ENCODE results near the gene TMEM232. TPM values are rescaled to one million over a fixed set of nuclear protein-coding genes. Genes with fewer than 3 reads are reported as not detected.

TMEM232 gene
- total RNA-seq, 4 donors from 2014 or later, result 3.8 to 13.1 (median 4.1) TPM; not detected in 1

DNA sequence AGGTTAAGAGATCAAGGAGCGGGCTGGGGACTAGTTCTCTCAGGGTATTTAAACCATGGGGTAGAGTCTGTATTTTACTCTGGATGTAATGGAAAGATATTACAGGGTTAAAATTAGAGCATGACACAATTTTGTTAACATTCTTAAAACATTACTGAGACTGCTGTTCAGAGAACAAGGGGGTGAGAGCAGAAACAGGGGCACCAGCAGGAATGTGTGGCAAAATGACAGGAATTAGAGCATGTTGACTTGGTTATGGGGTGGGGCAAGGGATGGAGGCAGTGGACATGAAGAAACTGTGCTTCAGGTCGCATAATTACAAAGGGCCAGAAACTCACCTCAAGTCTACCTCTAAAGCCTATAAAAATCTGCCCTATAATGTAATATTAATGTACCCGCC lies 75.0 kb downstream of the TMEM232 start:
- no peak for TF ChIP-seq EP300 (IDR thresholded peaks at IDR 0.05; ENCODE audit: low read depth)
- Histone ChIP-seq H3K4me3 (no peak overlapping the region), H3K27ac (no peak overlapping the region), H3K9me3 (no peaks in the 10 kb centered on the region), H3K27me3 (no peaks in the 10 kb centered on the region), H3K4me1 (no peaks in the 10 kb centered on the region), H3K36me3 (no peaks in the 10 kb centered on the region)
- WGBS, 2 donors (ENCODE audit: low coverage in 1 of 2), result 33 to 39% methylated on average over 3 of the region's 3 CpGs
- in situ Hi-C loops (cut with MboI; ENCODE audit: low pct_ligation_motif_present in 1 of 4, low pct_unique_long_range_greater_than_20kb in 1 of 4, low sequenced_read_pairs in 3 of 4) (no loop called here), intact Hi-C loops (cut with DNase I; ENCODE audit: low total_unique reads) (no loop called here)
- DNase-seq, result no peak

DNA sequence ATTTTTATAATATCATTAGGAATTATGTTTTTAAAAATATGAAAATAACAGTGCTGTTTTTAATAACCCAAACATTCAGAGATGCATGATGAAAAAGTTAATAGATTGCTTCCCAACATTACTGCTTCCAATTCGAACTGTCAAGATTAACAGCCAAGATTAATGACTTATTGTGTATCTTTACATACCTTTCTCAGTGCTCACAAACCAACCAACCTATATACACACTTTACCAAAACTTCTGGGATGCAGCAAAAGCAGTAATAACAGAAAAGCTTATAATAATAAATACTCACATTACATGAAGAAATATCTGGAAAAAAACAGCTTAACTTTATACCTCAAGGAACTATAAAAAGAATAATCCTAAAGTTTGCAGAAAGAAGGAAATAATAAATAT lies 82.1 kb downstream of the TMEM232 start:
- no peak overlapping the region for H3K4me3 ChIP-seq
- H3K27ac ChIP-seq, result no peak overlapping the region
- H3K4me1 ChIP-seq, result no peaks in the 10 kb centered on the region
- TF ChIP-seq POLR2AphosphoS5 (IDR thresholded peaks at IDR 0.05) (no peak), POLR2A (IDR thresholded peaks at IDR 0.05) (no peak), EP300 (IDR thresholded peaks at IDR 0.05; ENCODE audit: low read depth) (no peak)
- TF ChIP-seq, protein P1, sequence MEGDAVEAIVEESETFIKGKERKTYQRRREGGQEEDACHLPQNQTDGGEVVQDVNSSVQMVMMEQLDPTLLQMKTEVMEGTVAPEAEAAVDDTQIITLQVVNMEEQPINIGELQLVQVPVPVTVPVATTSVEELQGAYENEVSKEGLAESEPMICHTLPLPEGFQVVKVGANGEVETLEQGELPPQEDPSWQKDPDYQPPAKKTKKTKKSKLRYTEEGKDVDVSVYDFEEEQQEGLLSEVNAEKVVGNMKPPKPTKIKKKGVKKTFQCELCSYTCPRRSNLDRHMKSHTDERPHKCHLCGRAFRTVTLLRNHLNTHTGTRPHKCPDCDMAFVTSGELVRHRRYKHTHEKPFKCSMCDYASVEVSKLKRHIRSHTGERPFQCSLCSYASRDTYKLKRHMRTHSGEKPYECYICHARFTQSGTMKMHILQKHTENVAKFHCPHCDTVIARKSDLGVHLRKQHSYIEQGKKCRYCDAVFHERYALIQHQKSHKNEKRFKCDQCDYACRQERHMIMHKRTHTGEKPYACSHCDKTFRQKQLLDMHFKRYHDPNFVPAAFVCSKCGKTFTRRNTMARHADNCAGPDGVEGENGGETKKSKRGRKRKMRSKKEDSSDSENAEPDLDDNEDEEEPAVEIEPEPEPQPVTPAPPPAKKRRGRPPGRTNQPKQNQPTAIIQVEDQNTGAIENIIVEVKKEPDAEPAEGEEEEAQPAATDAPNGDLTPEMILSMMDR (IDR thresholded peaks at IDR 0.05), result no peak
- 22 to 40% methylated on average over 1 of the region's 1 CpG for WGBS, 2 donors (ENCODE audit: low coverage in 1 of 2)
- intact Hi-C loops (cut with DNase I; ENCODE audit: low total_unique reads) (no loop called here), in situ Hi-C loops (cut with MboI; ENCODE audit: low pct_ligation_motif_present in 1 of 4, low pct_unique_long_range_greater_than_20kb in 1 of 4, low sequenced_read_pairs in 3 of 4) (no loop called here)
- H3K9me3 ChIP-seq, result peaks cover 0 to 3% of the 10 kb centered on the region in 2 donors
- no peak for DNase-seq
- H3K36me3 ChIP-seq, result no peaks in the 10 kb centered on the region
- no peaks in the 10 kb centered on the region for H3K27me3 ChIP-seq

DNA sequence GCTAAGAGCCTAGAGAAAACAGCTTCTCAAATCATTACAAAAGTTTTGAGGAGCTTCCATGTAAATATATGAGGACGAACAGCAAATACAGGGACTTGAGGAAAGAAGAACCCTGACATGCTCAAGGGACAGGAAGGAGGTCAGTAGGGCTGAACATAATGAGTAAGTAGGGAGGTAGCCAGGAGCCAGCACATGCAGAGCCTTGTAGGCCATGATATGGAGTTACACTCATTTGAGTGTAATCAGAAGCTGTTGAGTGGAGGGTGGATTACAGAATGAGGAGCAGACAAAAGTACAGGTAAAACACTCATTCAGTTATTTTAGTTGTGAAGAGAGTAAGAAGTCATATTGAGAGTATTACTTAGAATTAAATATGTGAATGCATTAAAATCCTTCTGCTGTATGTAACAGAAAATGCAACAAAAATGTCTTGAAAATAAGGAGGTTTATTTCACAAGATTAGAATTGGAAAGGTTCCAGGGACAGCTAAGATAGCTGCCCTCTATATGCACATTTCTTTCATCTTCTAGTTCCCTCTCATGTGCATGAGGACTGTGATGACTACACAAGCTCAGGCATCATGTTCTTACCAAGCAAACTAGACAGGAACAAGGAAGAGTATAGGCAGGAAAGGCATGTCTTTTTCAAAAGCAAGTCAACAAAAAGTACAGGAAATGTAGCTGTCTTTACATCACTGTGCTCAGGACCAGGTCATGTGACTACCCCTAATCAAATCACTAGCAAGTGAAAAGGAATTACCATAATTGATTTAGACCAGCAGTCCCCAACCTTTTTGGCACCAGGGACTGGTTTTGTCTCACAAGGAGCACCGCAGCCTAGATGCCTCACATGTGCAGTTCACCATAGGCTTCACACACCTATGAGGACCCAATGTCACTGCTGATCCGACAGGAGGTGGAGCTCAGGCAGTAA lies 87.2 kb downstream of the TMEM232 start:
- no peak for TF ChIP-seq POLR2AphosphoS5 (IDR thresholded peaks at IDR 0.05)
- H3K36me3 ChIP-seq, result no peaks in the 10 kb centered on the region
- no peak overlapping the region for H3K27ac ChIP-seq
- no peaks in the 10 kb centered on the region for H3K4me1 ChIP-seq
- WGBS, 2 donors (ENCODE audit: low coverage in 1 of 2), result 93 to 100% methylated on average over 1 to 3 of the region's 3 CpGs
- no peak overlapping the region for H3K4me3 ChIP-seq
- peaks cover 0 to 3% of the 10 kb centered on the region in 2 donors for H3K9me3 ChIP-seq
- no peak for DNase-seq
- in situ Hi-C loops (cut with MboI; ENCODE audit: low pct_ligation_motif_present in 1 of 4, low pct_unique_long_range_greater_than_20kb in 1 of 4, low sequenced_read_pairs in 3 of 4) (no loop called here), intact Hi-C loops (cut with DNase I; ENCODE audit: low total_unique reads) (no loop called here)
- no peaks in the 10 kb centered on the region for H3K27me3 ChIP-seq

DNA sequence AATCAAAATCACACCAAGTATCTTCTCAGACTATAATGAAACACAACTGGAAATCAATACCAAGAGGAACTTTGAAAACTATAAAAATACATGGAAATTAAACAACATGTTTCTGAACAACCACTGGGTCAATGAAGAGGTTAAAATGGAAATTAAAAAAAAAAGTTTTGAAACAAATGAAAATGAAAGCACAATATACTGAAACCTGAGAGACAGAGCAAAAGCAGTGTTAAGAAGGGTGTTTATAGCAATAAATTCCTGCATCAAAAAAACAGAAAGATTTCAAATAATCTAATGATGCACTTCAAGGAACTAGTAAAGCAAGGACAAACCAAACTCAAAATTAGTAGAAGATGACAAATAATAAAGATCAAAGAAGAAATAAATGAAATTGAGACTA lies 92.0 kb downstream of the TMEM232 start:
- in situ Hi-C loops (cut with MboI; ENCODE audit: low pct_ligation_motif_present in 1 of 4, low pct_unique_long_range_greater_than_20kb in 1 of 4, low sequenced_read_pairs in 3 of 4) (no loop called here), intact Hi-C loops (cut with DNase I; ENCODE audit: low total_unique reads) (no loop called here)
- TF ChIP-seq POLR2AphosphoS5 (IDR thresholded peaks at IDR 0.05) (no peak), EP300 (IDR thresholded peaks at IDR 0.05; ENCODE audit: low read depth) (no peak), POLR2A (IDR thresholded peaks at IDR 0.05) (no peak)
- TF ChIP-seq, protein P1 (IDR thresholded peaks at IDR 0.05), result no peak
- no peak overlapping the region for H3K4me3 ChIP-seq
- no peaks in the 10 kb centered on the region for H3K9me3 ChIP-seq
- H3K27ac ChIP-seq, result no peak overlapping the region
- no peak for DNase-seq
- no peaks in the 10 kb centered on the region for H3K36me3 ChIP-seq
- no peaks in the 10 kb centered on the region for H3K4me1 ChIP-seq
- H3K27me3 ChIP-seq, result no peaks in the 10 kb centered on the region

DNA sequence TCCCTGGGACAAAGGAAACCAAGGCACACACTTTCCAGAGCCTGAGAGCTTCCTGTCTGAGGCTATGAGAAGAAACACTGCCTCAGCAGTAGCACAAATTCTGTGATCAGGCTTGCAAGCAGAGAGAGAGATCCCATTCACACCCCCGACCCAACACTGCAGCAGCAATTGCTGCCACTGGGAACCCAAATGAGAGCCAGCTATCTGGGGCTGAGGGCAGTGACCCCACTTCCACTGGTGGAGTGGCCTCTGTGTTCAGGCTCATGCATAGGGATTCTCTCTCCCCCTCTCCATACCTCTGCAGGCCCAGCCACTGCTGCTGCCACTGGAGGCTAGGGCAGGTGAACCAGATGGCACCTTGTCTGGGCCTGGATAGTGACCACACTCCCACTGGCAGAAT lies 95.2 kb downstream of the TMEM232 start:
- no peak overlapping the region for H3K4me3 ChIP-seq
- no peak overlapping the region for H3K27ac ChIP-seq
- no peak for DNase-seq
- in situ Hi-C loops (cut with MboI; ENCODE audit: low pct_ligation_motif_present in 1 of 4, low pct_unique_long_range_greater_than_20kb in 1 of 4, low sequenced_read_pairs in 3 of 4) (no loop called here), intact Hi-C loops (cut with DNase I; ENCODE audit: low total_unique reads) (no loop called here)
- TF ChIP-seq, protein P1 (IDR thresholded peaks at IDR 0.05), result no peak
- TF ChIP-seq POLR2A (IDR thresholded peaks at IDR 0.05) (no peak), POLR2AphosphoS5 (IDR thresholded peaks at IDR 0.05) (no peak), EP300 (IDR thresholded peaks at IDR 0.05; ENCODE audit: low read depth) (no peak)
- no peaks in the 10 kb centered on the region for H3K4me1 ChIP-seq
- WGBS, 2 donors (ENCODE audit: low coverage in 1 of 2), result 85% methylated on average over 1 of the region's 1 CpG; no CpG with 5 or more reads in 1 of the 2 donors
- H3K9me3 ChIP-seq, result no peaks in the 10 kb centered on the region
- no peaks in the 10 kb centered on the region for H3K36me3 ChIP-seq
- H3K27me3 ChIP-seq, result no peaks in the 10 kb centered on the region

Data from transverse colon (tissue), 4 donors.